ENCODE measurements around the gene PPM1K.
"Not testable (repeated sequence)": the region's sequence is repeated elsewhere in the genome, so short reads cannot be mapped to it uniquely, and the experiment has no call there.

PPM1K gene

DNA sequence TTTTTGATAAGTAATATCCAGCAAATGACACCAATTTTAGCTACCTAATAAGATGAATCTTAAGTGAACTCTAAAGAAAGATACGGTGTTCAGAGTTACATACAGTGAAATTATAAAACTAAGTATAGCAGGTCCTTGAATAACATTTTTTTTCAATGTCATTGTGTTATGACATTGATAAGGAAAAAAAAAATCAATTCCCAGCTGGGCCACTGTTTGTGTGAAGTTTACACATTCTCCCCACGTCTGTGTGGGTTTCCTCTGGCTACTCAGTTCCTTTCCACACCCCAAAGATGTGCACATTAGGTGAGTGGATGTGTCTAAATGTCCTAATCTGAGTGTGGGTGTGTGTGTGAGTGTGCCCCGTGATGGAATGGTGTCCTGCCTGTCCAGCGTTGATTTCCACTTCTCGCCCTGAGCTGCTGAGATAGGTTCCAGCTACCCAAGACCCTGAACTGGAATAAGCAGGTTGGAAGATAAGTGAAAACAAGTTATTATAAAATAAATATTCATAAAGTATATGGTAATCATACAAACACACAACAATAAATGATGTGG, 31.2 kb upstream of the PPM1K start:
- H3K27ac ChIP-seq (ENCODE audit: low read depth, low read length), result no peak overlapping the region
- H3K9me2 ChIP-seq (replicated peaks; ENCODE audit: insufficient read depth, low read length), result no peaks in the 10 kb centered on the region
- TF ChIP-seq, protein P1, sequence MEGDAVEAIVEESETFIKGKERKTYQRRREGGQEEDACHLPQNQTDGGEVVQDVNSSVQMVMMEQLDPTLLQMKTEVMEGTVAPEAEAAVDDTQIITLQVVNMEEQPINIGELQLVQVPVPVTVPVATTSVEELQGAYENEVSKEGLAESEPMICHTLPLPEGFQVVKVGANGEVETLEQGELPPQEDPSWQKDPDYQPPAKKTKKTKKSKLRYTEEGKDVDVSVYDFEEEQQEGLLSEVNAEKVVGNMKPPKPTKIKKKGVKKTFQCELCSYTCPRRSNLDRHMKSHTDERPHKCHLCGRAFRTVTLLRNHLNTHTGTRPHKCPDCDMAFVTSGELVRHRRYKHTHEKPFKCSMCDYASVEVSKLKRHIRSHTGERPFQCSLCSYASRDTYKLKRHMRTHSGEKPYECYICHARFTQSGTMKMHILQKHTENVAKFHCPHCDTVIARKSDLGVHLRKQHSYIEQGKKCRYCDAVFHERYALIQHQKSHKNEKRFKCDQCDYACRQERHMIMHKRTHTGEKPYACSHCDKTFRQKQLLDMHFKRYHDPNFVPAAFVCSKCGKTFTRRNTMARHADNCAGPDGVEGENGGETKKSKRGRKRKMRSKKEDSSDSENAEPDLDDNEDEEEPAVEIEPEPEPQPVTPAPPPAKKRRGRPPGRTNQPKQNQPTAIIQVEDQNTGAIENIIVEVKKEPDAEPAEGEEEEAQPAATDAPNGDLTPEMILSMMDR (IDR thresholded peaks at IDR 0.05; ENCODE audit: insufficient read depth, low read length, poor library complexity, severe bottlenecking), result no peak
- TF ChIP-seq EZH2phosphoT487 (conservative IDR thresholded peaks at IDR 0.05; ENCODE audit: low read length), result no peak
- no peak overlapping the region for H2AFZ ChIP-seq (ENCODE audit: low read depth, low read length, severe bottlenecking)
- no peak overlapping the region for H3K4me3 ChIP-seq (ENCODE audit: insufficient read depth, low read length, poor library complexity, severe bottlenecking)
- H3K9me3 ChIP-seq (ENCODE audit: insufficient read depth, low read length), result no peaks in the 10 kb centered on the region
- no peak overlapping the region for H3K4me2 ChIP-seq (ENCODE audit: low read depth, low read length, poor library complexity, severe bottlenecking)
- no peaks in the 10 kb centered on the region for H3K79me2 ChIP-seq (ENCODE audit: insufficient read depth, low read length)
- no peaks in the 10 kb centered on the region for H3K27me3 ChIP-seq (ENCODE audit: low read length)
- 0 out of 2 replicates have a peak, but pooled peaks cover 3% of the 10 kb centered on the region for H3F3A ChIP-seq (ENCODE audit: insufficient read depth)
- H3K36me3 ChIP-seq (ENCODE audit: low read length), result no peaks in the 10 kb centered on the region
- H4K20me1 ChIP-seq (ENCODE audit: low read depth, low read length), result no peaks in the 10 kb centered on the region
- no peak overlapping the region for H3K9ac ChIP-seq (ENCODE audit: low read length)

DNA sequence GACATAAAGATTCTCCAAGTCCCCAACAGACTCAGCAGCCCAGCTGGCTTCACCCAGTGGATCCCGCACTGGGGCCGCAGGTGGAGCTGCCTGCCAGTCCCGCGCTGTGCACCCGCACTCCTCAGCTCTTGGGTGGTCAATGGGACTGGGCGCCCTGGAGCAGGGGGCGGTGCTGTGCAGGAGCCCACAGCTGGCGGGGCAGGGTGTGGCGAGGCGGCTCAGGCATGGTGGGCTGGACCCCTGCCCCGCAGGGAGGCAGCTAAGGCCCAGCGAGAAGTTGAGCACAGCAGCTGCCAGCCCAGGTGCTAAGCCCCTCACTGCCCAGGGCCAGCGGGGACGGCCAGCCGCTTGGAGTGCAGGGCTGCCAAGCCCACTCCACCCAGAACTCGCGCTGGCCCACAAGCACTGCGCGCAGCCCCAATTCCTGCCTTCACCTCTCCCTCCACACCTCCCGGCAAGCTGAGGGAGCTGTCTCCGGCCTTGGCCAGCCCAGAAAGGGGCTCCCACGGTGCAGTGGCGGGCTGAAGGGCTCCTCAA, 28.8 kb upstream of the PPM1K start:
- not testable (repeated sequence) for H2AFZ ChIP-seq (ENCODE audit: low read depth, low read length, severe bottlenecking); H3K9ac ChIP-seq (ENCODE audit: low read length); H3K27me3 ChIP-seq (ENCODE audit: low read length); H3K9me2 ChIP-seq (replicated peaks; ENCODE audit: insufficient read depth, low read length); H3F3A ChIP-seq (ENCODE audit: insufficient read depth); H3K4me2 ChIP-seq (ENCODE audit: low read depth, low read length, poor library complexity, severe bottlenecking); H3K9me3 ChIP-seq (ENCODE audit: insufficient read depth, low read length); H3K4me3 ChIP-seq (ENCODE audit: insufficient read depth, low read length, poor library complexity, severe bottlenecking); H3K79me2 ChIP-seq (ENCODE audit: insufficient read depth, low read length); H3K27ac ChIP-seq (ENCODE audit: low read depth, low read length); H3K36me3 ChIP-seq (ENCODE audit: low read length); H4K20me1 ChIP-seq (ENCODE audit: low read depth, low read length)

DNA sequence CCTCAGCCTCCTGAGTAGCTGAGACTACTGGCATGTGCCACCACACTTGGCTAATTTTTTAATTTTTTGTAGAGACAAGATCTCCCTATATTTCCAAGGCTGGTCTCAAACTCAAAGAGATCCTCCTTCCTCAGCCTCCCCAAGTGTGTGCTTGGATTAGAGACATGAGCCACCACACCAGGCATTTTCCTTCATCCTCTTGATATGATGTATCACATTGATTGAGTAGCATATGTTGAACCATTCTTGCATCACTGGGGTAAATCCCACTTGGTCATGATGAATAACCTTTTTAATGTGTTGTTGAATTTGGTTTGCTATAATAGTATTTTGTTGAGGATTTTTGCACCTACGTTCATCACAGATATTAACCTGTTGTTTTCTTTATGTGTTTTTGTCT, 24.2 kb upstream of the PPM1K start:
- H3K4me3 ChIP-seq (ENCODE audit: insufficient read depth, low read length, poor library complexity, severe bottlenecking), result no peak overlapping the region
- H3F3A ChIP-seq (ENCODE audit: insufficient read depth), result no peaks in the 10 kb centered on the region
- no peaks in the 10 kb centered on the region for H4K20me1 ChIP-seq (ENCODE audit: low read depth, low read length)
- TF ChIP-seq, protein P1 (IDR thresholded peaks at IDR 0.05; ENCODE audit: insufficient read depth, low read length, poor library complexity, severe bottlenecking), result no peak
- no peak for TF ChIP-seq EZH2phosphoT487 (conservative IDR thresholded peaks at IDR 0.05; ENCODE audit: low read length)
- no peak overlapping the region for H2AFZ ChIP-seq (ENCODE audit: low read depth, low read length, severe bottlenecking)
- H3K9me3 ChIP-seq (ENCODE audit: insufficient read depth, low read length), result no peaks in the 10 kb centered on the region
- H3K4me2 ChIP-seq (ENCODE audit: low read depth, low read length, poor library complexity, severe bottlenecking), result no peak overlapping the region
- H3K9me2 ChIP-seq (replicated peaks; ENCODE audit: insufficient read depth, low read length), result no peaks in the 10 kb centered on the region
- H3K9ac ChIP-seq (ENCODE audit: low read length), result no peak overlapping the region
- H3K36me3 ChIP-seq (ENCODE audit: low read length), result no peaks in the 10 kb centered on the region
- no peak overlapping the region for H3K27ac ChIP-seq (ENCODE audit: low read depth, low read length)
- no peaks in the 10 kb centered on the region for H3K27me3 ChIP-seq (ENCODE audit: low read length)
- H3K79me2 ChIP-seq (ENCODE audit: insufficient read depth, low read length), result no peaks in the 10 kb centered on the region

DNA sequence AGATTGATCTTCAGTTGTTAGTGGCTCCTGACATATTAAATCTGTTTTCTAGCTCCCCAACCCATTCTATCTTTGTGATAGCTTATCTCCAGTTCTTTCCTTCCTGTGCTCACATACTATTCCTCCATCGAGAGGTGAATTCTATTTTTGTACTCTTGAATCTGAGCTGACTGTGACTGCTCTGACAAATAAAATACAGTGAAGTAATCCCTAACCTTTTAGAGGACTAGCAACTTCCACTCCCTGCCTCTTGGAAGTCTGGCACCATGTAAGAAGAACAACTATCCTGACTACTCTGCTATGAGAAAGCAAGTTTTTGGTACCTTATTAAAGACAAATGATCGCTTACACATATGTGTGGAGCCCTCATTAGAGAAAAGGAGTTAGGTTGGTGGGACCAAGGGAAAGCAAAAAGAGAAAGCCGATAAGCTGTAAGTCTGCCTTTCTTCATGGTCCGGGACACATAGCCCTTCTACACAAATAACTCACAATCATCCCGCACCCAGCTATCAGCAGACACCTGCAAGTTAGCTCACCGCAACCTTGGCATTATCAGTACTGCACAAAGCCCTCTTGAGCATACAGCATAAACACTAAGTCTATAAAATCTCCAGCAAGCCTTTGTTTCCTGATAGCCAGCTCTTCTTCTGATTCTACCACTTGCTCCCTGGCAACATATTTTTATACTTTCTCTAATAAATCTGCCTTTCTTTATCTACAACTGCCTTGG, 13.5 kb upstream of the PPM1K start:
- Histone ChIP-seq H3K9ac (ENCODE audit: low read length) (no peak overlapping the region), H3K27ac (ENCODE audit: low read depth, low read length) (no peak overlapping the region), H3F3A (ENCODE audit: insufficient read depth) (no peaks in the 10 kb centered on the region), H3K79me2 (ENCODE audit: insufficient read depth, low read length) (no peaks in the 10 kb centered on the region), H3K36me3 (ENCODE audit: low read length) (no peaks in the 10 kb centered on the region), H2AFZ (ENCODE audit: low read depth, low read length, severe bottlenecking) (no peak overlapping the region), H4K20me1 (ENCODE audit: low read depth, low read length) (no peaks in the 10 kb centered on the region), H3K9me3 (ENCODE audit: insufficient read depth, low read length) (no peaks in the 10 kb centered on the region), H3K27me3 (ENCODE audit: low read length) (no peaks in the 10 kb centered on the region), H3K4me2 (ENCODE audit: low read depth, low read length, poor library complexity, severe bottlenecking) (no peak overlapping the region), H3K9me2 (replicated peaks; ENCODE audit: insufficient read depth, low read length) (no peaks in the 10 kb centered on the region), H3K4me3 (ENCODE audit: insufficient read depth, low read length, poor library complexity, severe bottlenecking) (no peak overlapping the region)
- TF ChIP-seq, protein P1 (IDR thresholded peaks at IDR 0.05; ENCODE audit: insufficient read depth, low read length, poor library complexity, severe bottlenecking), result no peak
- TF ChIP-seq EZH2phosphoT487 (conservative IDR thresholded peaks at IDR 0.05; ENCODE audit: low read length), result no peak

Measured in SU-DHL-6 (cell line).